ENCODE data around the gene VARS2. TPM values are rescaled to one million over a fixed set of nuclear protein-coding genes. Genes with fewer than 3 reads are reported as not detected.

The VARS2 gene
- polyA plus RNA-seq, 1 donor from 2014 or later, result 26.0 TPM

GRCh38 chr6:30942338-30943060, 28.5 kb downstream of the VARS2 start:
- no peak overlapping the region for H3K4me3 Mint-ChIP-seq
- H3K27me3 Mint-ChIP-seq, result peaks cover 43% of the 10 kb centered on the region
- no peaks in the 10 kb centered on the region for H3K36me3 Mint-ChIP-seq
- H3K9me3 Mint-ChIP-seq, result no peaks in the 10 kb centered on the region
- peaks cover 0 to 3% (median 0%) of the 10 kb centered on the region in 3 donors for H3K4me1 Mint-ChIP-seq
- no peak overlapping the region for H3K27ac Mint-ChIP-seq

GRCh38 chr6:30944051-30944450, 30.0 kb downstream of the VARS2 start:
- Mint-ChIP-seq H3K4me1 (peaks cover 0 to 3% (median 0%) of the 10 kb centered on the region in 3 donors), H3K27ac (no peak overlapping the region), H3K27me3 (peaks cover 44% of the 10 kb centered on the region), H3K4me3 (no peak overlapping the region), H3K36me3 (peaks cover under 1% of the 10 kb centered on the region), H3K9me3 (no peaks in the 10 kb centered on the region)

DNA sequence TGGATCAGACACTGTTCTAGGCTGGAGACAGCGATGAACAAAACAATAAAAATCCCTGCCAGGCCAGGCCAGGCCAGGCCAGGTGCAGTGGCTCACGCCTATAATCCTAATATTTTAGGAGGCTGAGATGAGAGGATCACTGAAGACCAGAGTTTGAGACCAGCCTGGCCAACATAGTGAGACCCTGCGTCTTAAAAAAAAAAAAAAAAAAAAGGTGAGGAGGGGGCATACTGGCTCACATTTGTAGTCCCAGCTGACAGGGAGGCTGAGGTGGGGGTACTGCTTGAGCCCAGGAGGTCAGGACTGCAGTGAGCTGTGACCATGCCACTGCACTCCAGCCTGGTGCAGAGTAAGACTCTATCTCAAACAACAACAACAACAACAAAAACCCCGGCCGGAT, 31.2 kb downstream of the VARS2 start:
- no peak overlapping the region for H3K4me3 Mint-ChIP-seq
- peaks cover 0 to 3% (median 0%) of the 10 kb centered on the region in 3 donors for H3K4me1 Mint-ChIP-seq
- H3K9me3 Mint-ChIP-seq, result no peaks in the 10 kb centered on the region
- peaks cover 38% of the 10 kb centered on the region for H3K27me3 Mint-ChIP-seq
- H3K27ac Mint-ChIP-seq, result no peak overlapping the region
- peaks cover 3% of the 10 kb centered on the region for H3K36me3 Mint-ChIP-seq

GRCh38 chr6:30947231-30947630, 33.2 kb downstream of the VARS2 start:
- H3K9me3 Mint-ChIP-seq, result no peaks in the 10 kb centered on the region
- peaks cover 43% of the 10 kb centered on the region for H3K27me3 Mint-ChIP-seq
- H3K4me3 Mint-ChIP-seq, result no peak overlapping the region
- no peak overlapping the region for H3K27ac Mint-ChIP-seq
- peaks cover 3% of the 10 kb centered on the region for H3K36me3 Mint-ChIP-seq
- peaks cover 0 to 2% (median 0%) of the 10 kb centered on the region in 3 donors for H3K4me1 Mint-ChIP-seq

DNA sequence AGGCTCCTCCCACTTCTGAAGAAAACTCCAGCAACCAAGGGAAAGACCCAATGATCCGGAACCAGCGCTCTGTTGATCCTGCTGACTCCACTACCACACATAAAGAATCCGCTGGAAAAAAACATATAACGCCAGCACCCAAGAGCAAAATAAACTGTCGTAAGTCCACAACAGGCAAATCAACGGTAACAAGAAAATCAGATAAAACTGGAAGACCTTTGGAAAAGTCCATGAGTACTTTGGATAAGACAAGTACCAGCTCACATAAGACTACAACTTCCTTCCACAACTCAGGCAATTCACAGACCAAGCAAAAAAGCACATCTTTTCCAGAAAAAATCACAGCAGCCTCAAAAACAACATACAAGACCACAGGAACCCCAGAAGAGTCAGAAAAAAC, 34.8 kb downstream of the VARS2 start:
- Mint-ChIP-seq H3K36me3 (peaks cover 3% of the 10 kb centered on the region), H3K9me3 (no peaks in the 10 kb centered on the region), H3K27ac (no peak overlapping the region), H3K4me1 (no peaks in the 10 kb centered on the region), H3K4me3 (no peak overlapping the region), H3K27me3 (peaks cover 30% of the 10 kb centered on the region)

DNA sequence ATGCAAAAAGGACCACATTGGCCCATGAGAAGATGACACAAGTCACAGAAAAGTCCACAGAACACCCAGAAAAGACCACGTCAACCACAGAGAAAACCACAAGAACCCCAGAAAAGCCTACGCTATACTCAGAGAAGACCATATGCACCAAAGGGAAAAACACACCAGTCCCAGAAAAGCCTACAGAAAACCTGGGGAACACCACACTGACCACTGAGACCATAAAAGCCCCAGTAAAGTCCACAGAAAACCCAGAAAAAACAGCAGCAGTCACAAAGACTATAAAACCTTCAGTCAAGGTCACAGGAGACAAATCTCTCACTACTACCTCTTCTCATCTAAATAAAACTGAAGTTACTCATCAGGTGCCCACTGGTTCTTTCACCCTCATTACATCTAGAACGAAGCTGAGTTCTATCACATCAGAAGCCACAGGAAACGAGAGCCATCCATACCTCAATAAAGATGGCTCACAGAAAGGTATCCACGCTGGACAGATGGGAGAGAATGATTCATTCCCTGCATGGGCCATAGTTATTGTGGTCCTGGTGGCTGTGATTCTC, 38.0 kb downstream of the VARS2 start:
- peak overlapping the region in 1 of 3 donors; percentile 7 for H3K27ac Mint-ChIP-seq
- peaks cover 11 to 17% (median 15%) of the 10 kb centered on the region in 3 donors for H3K4me1 Mint-ChIP-seq
- peaks cover 11% of the 10 kb centered on the region for H3K27me3 Mint-ChIP-seq
- H3K9me3 Mint-ChIP-seq, result no peaks in the 10 kb centered on the region
- H3K36me3 Mint-ChIP-seq, result peaks cover 3% of the 10 kb centered on the region
- H3K4me3 Mint-ChIP-seq, result no peak overlapping the region

GRCh38 chr6:30954631-30955366, 40.8 kb downstream of the VARS2 start:
- H3K36me3 Mint-ChIP-seq, result peaks cover 2% of the 10 kb centered on the region
- peak overlapping the region in 2 of 3 donors; percentile 68 to 85 for H3K27ac Mint-ChIP-seq
- H3K4me1 Mint-ChIP-seq, result peaks cover 11 to 22% (median 18%) of the 10 kb centered on the region in 3 donors
- H3K9me3 Mint-ChIP-seq, result no peaks in the 10 kb centered on the region
- peaks cover 14% of the 10 kb centered on the region for H3K27me3 Mint-ChIP-seq
- H3K4me3 Mint-ChIP-seq, result peak overlapping the region; percentile 82 to 93 (median 86)

- Mint-ChIP-seq H3K9me3 (no peaks in the 10 kb centered on the region), H3K4me3 (peak overlapping the region; percentile 82 to 93 (median 86)), H3K4me1 (peaks cover 11 to 22% (median 18%) of the 10 kb centered on the region in 3 donors), H3K36me3 (no peaks in the 10 kb centered on the region), H3K27me3 (peaks cover 13% of the 10 kb centered on the region), H3K27ac (peak overlapping the region; percentile 4 to 85 (median 68))
Observed at GRCh38 chr6:30955367-30956042, 41.5 kb downstream of the VARS2 start.

GRCh38 chr6:30957716-30958115, 43.7 kb downstream of the VARS2 start:
- H3K4me3 Mint-ChIP-seq, result peak overlapping the region in 1 of 4 donors; percentile 72
- no peaks in the 10 kb centered on the region for H3K9me3 Mint-ChIP-seq
- H3K27ac Mint-ChIP-seq, result no peak overlapping the region
- H3K4me1 Mint-ChIP-seq, result peaks cover 11 to 22% (median 18%) of the 10 kb centered on the region in 3 donors
- peaks cover 6% of the 10 kb centered on the region for H3K27me3 Mint-ChIP-seq
- no peaks in the 10 kb centered on the region for H3K36me3 Mint-ChIP-seq

DNA sequence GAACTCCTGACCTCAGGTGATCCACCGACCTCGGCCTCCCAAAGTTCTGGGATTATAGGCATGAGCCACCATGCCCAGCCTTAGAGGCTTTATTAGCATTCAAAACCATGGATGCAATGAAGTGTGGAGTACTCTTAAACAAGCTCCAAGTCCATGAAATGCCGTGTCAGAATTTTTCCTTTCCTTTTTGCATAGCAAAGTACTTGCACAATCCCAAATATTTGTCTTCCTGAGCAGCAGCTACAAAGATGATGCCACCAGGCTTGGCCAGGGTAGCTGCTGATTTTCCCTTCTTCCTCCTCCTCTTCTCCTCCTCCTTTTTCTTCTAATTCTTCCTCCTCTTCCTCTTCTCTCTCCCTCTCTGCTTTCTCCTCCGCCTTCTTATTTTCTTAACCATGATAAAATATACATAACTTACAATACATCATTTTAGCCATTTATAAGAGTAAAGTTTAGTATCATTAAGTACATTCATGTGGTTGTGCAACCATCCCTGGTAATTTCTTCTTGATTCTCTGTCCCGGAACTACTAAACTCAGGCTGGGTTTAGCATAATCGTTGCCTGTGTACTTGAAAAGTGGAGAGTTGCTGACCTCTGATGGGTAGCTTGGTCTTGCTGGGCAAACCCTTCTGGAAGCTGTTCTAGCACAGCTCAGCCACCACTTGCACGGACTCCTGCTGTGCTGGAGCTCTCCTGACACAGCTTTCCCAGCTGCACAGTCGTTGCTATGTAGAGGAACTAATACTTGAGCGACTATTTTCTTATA, 47.1 kb downstream of the VARS2 start:
- Mint-ChIP-seq H3K36me3 (no peaks in the 10 kb centered on the region), H3K27ac (peak overlapping the region in 1 of 3 donors; percentile 27), H3K9me3 (no peaks in the 10 kb centered on the region), H3K4me3 (no peak overlapping the region), H3K4me1 (peaks cover 4 to 12% (median 11%) of the 10 kb centered on the region in 3 donors), H3K27me3 (peaks cover 18% of the 10 kb centered on the region)

DNA sequence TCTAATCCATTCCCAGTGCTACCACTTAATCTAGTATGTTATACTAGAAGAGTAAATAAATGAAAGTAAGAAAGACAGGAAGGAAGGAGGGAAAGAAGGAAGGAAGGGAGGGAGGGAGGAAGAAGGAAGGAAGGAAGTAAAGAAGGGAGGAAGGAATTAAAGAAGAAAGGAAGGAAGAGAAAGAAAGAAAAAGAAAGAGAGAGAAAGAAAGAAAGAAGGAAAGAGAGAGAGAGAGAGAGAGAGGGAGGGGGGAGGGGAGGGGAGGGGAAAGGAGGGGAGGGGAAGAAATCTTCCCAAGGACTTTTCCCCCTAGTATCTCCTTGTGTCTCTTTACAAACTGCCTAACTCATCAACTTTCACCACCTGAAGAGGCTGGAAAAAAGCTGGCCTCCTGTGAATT, 48.7 kb downstream of the VARS2 start:
- no peaks in the 10 kb centered on the region for H3K36me3 Mint-ChIP-seq
- H3K27me3 Mint-ChIP-seq, result peaks cover 19% of the 10 kb centered on the region

DNA sequence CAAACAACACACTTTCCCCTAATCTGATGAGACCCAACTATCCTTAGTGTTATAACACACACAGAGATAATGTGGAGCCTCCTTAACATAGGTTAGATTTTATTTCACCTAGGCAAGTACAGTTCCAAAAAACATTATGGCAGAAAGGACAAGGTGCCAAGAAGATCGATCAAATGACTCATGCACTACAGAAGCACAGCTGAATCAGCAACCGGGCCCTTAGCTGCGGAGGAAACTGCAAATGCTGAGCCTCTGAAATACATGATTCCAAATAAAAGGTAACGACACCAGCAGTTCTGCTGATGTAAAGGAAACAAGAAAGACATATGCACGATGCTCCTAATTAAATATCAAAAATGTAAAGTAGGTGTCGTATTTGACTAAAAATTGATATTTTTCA, 49.6 kb downstream of the VARS2 start:
- Mint-ChIP-seq H3K9me3 (no peaks in the 10 kb centered on the region), H3K36me3 (no peaks in the 10 kb centered on the region), H3K4me1 (peaks cover 0 to 2% (median 0%) of the 10 kb centered on the region in 3 donors), H3K27me3 (peaks cover 17% of the 10 kb centered on the region), H3K27ac (no peak overlapping the region), H3K4me3 (no peak overlapping the region)

More for the DNA sequence above, 48.7 kb downstream of the VARS2 start:
- H3K4me3 Mint-ChIP-seq, result no peak overlapping the region
- peak overlapping the region in 1 of 3 donors; percentile 47 for H3K27ac Mint-ChIP-seq
- H3K4me1 Mint-ChIP-seq, result peaks cover 0 to 2% (median 0%) of the 10 kb centered on the region in 3 donors
- H3K9me3 Mint-ChIP-seq, result no peaks in the 10 kb centered on the region

DNA sequence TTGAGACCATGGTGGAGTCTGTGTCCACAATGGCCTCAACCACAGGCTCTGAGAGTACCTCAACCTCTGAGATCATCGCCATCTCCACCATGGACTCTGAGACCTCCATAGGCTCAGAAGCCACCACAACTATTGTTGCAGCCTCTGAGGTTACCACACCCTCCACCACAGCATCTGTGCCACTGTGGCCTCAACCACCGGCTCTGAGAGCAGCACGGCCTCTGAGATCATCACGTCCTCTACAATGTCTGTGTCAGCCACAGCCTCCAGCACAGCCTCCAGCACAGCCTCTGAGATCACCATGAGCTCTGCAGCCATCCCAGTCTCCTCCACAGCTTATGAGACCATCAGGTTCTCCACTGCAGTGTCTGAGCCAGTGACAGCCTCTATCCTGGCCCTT, 50.0 kb downstream of the VARS2 start:
- H3K27me3 Mint-ChIP-seq, result peaks cover 17% of the 10 kb centered on the region
- H3K4me1 Mint-ChIP-seq, result peaks cover 0 to 3% (median 2%) of the 10 kb centered on the region in 3 donors
- H3K27ac Mint-ChIP-seq, result no peak overlapping the region
- no peaks in the 10 kb centered on the region for H3K9me3 Mint-ChIP-seq
- no peaks in the 10 kb centered on the region for H3K36me3 Mint-ChIP-seq
- H3K4me3 Mint-ChIP-seq, result no peak overlapping the region

GRCh38 chr6:30965140-30965601, 51.1 kb downstream of the VARS2 start:
- Mint-ChIP-seq H3K4me3 (no peak overlapping the region), H3K36me3 (no peaks in the 10 kb centered on the region), H3K9me3 (no peaks in the 10 kb centered on the region), H3K4me1 (peaks cover 0 to 7% (median 5%) of the 10 kb centered on the region in 3 donors), H3K27me3 (peaks cover 17% of the 10 kb centered on the region), H3K27ac (no peak overlapping the region)
